ENCODE data around the gene ZC3H18. TPM values are rescaled to one million over a fixed set of nuclear protein-coding genes. Genes with fewer than 3 reads are reported as not detected.

The ZC3H18 gene
- total RNA-seq, 1 donor: 17.7 TPM

- TF ChIP-seq CTCF (IDR thresholded peaks at IDR 0.05; ENCODE audit: insufficient read depth, low read depth, low read length): no peak
- DNase-seq (ENCODE audit: low read depth): no peak
- no peak overlapping the region for H3K4me3 ChIP-seq (ENCODE audit: low read depth, low read length)
Measured at GRCh38 chr16:88536510-88536909, 33.7 kb upstream of the ZC3H18 start.

- no peak overlapping the region for H3K4me3 ChIP-seq (ENCODE audit: low read depth, low read length)
- TF ChIP-seq CTCF (IDR thresholded peaks at IDR 0.05; ENCODE audit: insufficient read depth, low read depth, low read length): no peak
Measured at GRCh38 chr16:88536971-88537751, 33.0 kb upstream of the ZC3H18 start.

GRCh38 chr16:88537859-88538258, 32.3 kb upstream of the ZC3H18 start:
- DNase-seq (ENCODE audit: low read depth): no peak
- TF ChIP-seq CTCF (IDR thresholded peaks at IDR 0.05; ENCODE audit: insufficient read depth, low read depth, low read length): no peak
- H3K4me3 ChIP-seq (ENCODE audit: low read depth, low read length): no peak overlapping the region

More at GRCh38 chr16:88536971-88537751, 33.0 kb upstream of the ZC3H18 start:
- no peak for DNase-seq (ENCODE audit: low read depth)

GRCh38 chr16:88538366-88539060, 31.7 kb upstream of the ZC3H18 start:
- no peak overlapping the region for H3K4me3 ChIP-seq (ENCODE audit: low read depth, low read length)
- no peak for TF ChIP-seq CTCF (IDR thresholded peaks at IDR 0.05; ENCODE audit: insufficient read depth, low read depth, low read length)
- DNase-seq (ENCODE audit: low read depth): no peak

GRCh38 chr16:88539261-88539651, 30.9 kb upstream of the ZC3H18 start:
- no peak for DNase-seq (ENCODE audit: low read depth)
- no peak overlapping the region for H3K4me3 ChIP-seq (ENCODE audit: low read depth, low read length)
- no peak for TF ChIP-seq CTCF (IDR thresholded peaks at IDR 0.05; ENCODE audit: insufficient read depth, low read depth, low read length)

GRCh38 chr16:88539652-88540345, 30.4 kb upstream of the ZC3H18 start:
- no peak for TF ChIP-seq CTCF (IDR thresholded peaks at IDR 0.05; ENCODE audit: insufficient read depth, low read depth, low read length)
- no peak for DNase-seq (ENCODE audit: low read depth)
- H3K4me3 ChIP-seq (ENCODE audit: low read depth, low read length): no peak overlapping the region
